Keratinocyte (primary cell): ENCODE measurements around the gene CPED1. TPM values are rescaled to one million over a fixed set of nuclear protein-coding genes. Genes with fewer than 3 reads are reported as not detected.

Source experiments
- DNase-seq: peaks from one replicate; pipeline ENCODE4 v3.0.0-alpha.2; 2011; ENCODE audit warnings: low read depth, missing footprints, low spot score
- FAIRE-seq: peaks from 2 replicates; lab custom pipeline; 2011; peaks lifted over from hg19 to GRCh38; lab: Jason Lieb, UNC
- H2AFZ ChIP-seq: 2 replicates; pipeline ENCODE4 v1.6.0; 2012; ENCODE audit warnings: low read length, control low read depth, inconsistent platforms; ENCODE audit not compliant: control insufficient read depth
- H3K27ac ChIP-seq: 2 replicates; pipeline ENCODE4 v1.5.1; 2011; ENCODE audit warnings: low read length; ENCODE audit not compliant: control insufficient read depth, insufficient read depth
- H3K27me3 ChIP-seq: 3 replicates; pipeline ENCODE4 v1.6.0; 2011; ENCODE audit warnings: low read length; ENCODE audit not compliant: control insufficient read depth, insufficient read depth; ENCODE audit errors: extremely low read depth
- H3K36me3 ChIP-seq, 2 experiments: 2 replicates in 1 of 2; 3 replicates in 1 of 2; pipeline ENCODE4 v1.5.1; 2011; ENCODE audit warnings: low read length in 2 of 2, mild to moderate bottlenecking in 1 of 2; ENCODE audit not compliant: control insufficient read depth in 2 of 2, insufficient read depth in 2 of 2; ENCODE audit errors: extremely low read depth in 1 of 2
- H3K4me1 ChIP-seq: 3 replicates; pipeline ENCODE4 v1.5.1; 2011; ENCODE audit warnings: low read length; ENCODE audit not compliant: control insufficient read depth, insufficient read depth; ENCODE audit errors: extremely low read depth
- H3K4me2 ChIP-seq: 3 replicates; pipeline ENCODE4 v1.6.0; 2011; ENCODE audit warnings: low read depth, low read length; ENCODE audit not compliant: control insufficient read depth, insufficient read depth; ENCODE audit errors: extremely low read depth
- H3K4me3 ChIP-seq, 3 experiments: fragments of 200-600 bp in 1 of 3; sonication (generic) in 1 of 3; 2 replicates in 2 of 3; 3 replicates in 1 of 3; pipeline ENCODE4 v1.5.1; 2011 to 2016; ENCODE audit warnings: low read length in 3 of 3, mild to moderate bottlenecking in 3 of 3, control low read depth in 2 of 3, inconsistent platforms in 1 of 3, low read depth in 1 of 3, mixed read lengths in 1 of 3, mixed run types in 1 of 3, moderate library complexity in 1 of 3; ENCODE audit not compliant: control insufficient read depth in 2 of 3, insufficient read depth in 2 of 3; ENCODE audit errors: extremely low read depth in 1 of 3
- H3K79me2 ChIP-seq: 2 replicates; pipeline ENCODE4 v1.6.0; 2012; ENCODE audit warnings: low read length; ENCODE audit not compliant: control insufficient read depth, insufficient read depth
- H3K9ac ChIP-seq: 3 replicates; pipeline ENCODE4 v1.6.0; 2011; ENCODE audit warnings: low read length; ENCODE audit not compliant: control insufficient read depth, insufficient read depth; ENCODE audit errors: extremely low read depth
- H3K9me1 ChIP-seq: 3 replicates; pipeline ENCODE4 v1.6.0; 2011; ENCODE audit warnings: low read length; ENCODE audit not compliant: control insufficient read depth, insufficient read depth; ENCODE audit errors: extremely low read depth
- H3K9me3 ChIP-seq: 2 replicates; pipeline ENCODE4 v1.5.1; 2012; ENCODE audit warnings: low read depth, low read length; ENCODE audit not compliant: control insufficient read depth
- H4K20me1 ChIP-seq: 3 replicates; pipeline ENCODE4 v1.6.0; 2011; ENCODE audit warnings: low read length; ENCODE audit not compliant: control insufficient read depth, insufficient read depth; ENCODE audit errors: extremely low read depth
- EZH2 ChIP-seq: IDR thresholded peaks from one replicate; pipeline ENCODE4 v1.6.1; 2012; ENCODE audit warnings: inconsistent platforms, mild to moderate bottlenecking, low read length, moderate library complexity
- dilution Hi-C: fragments of 300-500 bp; cut with MboI; formaldehyde crosslinking; loops from one replicate; pipeline ENCODE4 v1.7.0; 2020; ENCODE audit warnings: low sequenced_read_pairs; ENCODE audit not compliant: extremely low pct_ligation_motif_present
- polyA plus RNA-seq, 5 experiments: library from polyadenylated mRNA; depleted of rRNA in 3 of 5; stranded (reverse) in 3 of 5; stranded (forward) in 1 of 5; unstranded in 1 of 5; fragments of >200 nt; gene quantifications; 1 replicate in 1 of 5; 2 replicates in 3 of 5; 3 replicates in 1 of 5; pipeline versions ENCODE4 v1.2.1 to v1.2.3, GENCODE V29; 2011 to 2012; ENCODE audit warnings: missing spikeins in 2 of 5, low read depth in 1 of 5, low replicate concordance in 1 of 5
- TF ChIP-seq, protein P1 (sequence below), 3 experiments: IDR thresholded peaks in 1 of 3; conservative IDR thresholded peaks in 1 of 3; optimal IDR thresholded peaks in 1 of 3; 2 replicates in 2 of 3; 3 replicates in 1 of 3; pipeline versions ENCODE3 to v1.5.1; 2011; ENCODE audit warnings: low read length in 3 of 3, mild to moderate bottlenecking in 3 of 3, moderate library complexity in 2 of 3, control low read depth in 1 of 3, inconsistent platforms in 1 of 3; ENCODE audit not compliant: insufficient read depth in 2 of 3; ENCODE audit errors: extremely low read depth in 1 of 3

The CPED1 gene
- polyA plus RNA-seq, 1 donor (not counting 4 experiments of a cell fraction or from before 2014, with no cell fraction given) = 0.62 TPM

DNA sequence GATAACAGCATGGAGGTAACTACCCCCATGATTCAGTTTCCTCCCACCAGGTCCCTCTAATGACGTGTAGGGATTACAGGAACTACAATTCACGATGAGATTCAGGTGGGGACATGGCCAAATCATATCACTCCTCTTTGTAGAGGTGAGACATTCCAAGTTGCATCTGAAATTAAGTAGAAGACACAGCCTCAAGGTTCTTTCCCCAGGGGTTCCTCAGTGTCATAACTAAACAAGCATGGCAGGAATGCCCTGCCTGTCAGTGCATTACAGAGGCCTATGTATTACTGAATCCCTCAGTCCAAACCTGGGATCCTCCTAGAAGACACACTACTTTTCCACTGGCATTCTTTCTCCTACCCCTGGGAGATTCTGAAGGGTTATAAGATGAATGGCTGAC, 297.7 kb downstream of the CPED1 start:
- Histone ChIP-seq H2AFZ (no peak overlapping the region), H3K9me1 (no peaks in the 10 kb centered on the region), H3K27ac (no peak overlapping the region), H3K4me3 (no peak overlapping the region), H3K4me2 (no peak overlapping the region), H3K79me2 (no peaks in the 10 kb centered on the region), H3K4me1 (peaks cover 2% of the 10 kb centered on the region), H3K9me3 (no peaks in the 10 kb centered on the region), H3K36me3 (no peaks in the 10 kb centered on the region), H3K9ac (no peak overlapping the region), H3K27me3 (no peaks in the 10 kb centered on the region), H4K20me1 (no peaks in the 10 kb centered on the region)
- DNase-seq = no peak
- FAIRE-seq = no peak
- TF ChIP-seq, protein P1, sequence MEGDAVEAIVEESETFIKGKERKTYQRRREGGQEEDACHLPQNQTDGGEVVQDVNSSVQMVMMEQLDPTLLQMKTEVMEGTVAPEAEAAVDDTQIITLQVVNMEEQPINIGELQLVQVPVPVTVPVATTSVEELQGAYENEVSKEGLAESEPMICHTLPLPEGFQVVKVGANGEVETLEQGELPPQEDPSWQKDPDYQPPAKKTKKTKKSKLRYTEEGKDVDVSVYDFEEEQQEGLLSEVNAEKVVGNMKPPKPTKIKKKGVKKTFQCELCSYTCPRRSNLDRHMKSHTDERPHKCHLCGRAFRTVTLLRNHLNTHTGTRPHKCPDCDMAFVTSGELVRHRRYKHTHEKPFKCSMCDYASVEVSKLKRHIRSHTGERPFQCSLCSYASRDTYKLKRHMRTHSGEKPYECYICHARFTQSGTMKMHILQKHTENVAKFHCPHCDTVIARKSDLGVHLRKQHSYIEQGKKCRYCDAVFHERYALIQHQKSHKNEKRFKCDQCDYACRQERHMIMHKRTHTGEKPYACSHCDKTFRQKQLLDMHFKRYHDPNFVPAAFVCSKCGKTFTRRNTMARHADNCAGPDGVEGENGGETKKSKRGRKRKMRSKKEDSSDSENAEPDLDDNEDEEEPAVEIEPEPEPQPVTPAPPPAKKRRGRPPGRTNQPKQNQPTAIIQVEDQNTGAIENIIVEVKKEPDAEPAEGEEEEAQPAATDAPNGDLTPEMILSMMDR (optimal IDR thresholded peaks at IDR 0.05 in 1 of 3, IDR thresholded peaks at IDR 0.05 in 1 of 3, conservative IDR thresholded peaks at IDR 0.05 in 1 of 3; ENCODE audit: extremely low read depth in 1 of 3, insufficient read depth in 2 of 3, low read length in 3 of 3) = no peak
- TF ChIP-seq EZH2 = no peak
- dilution Hi-C loops = no loop called here

DNA sequence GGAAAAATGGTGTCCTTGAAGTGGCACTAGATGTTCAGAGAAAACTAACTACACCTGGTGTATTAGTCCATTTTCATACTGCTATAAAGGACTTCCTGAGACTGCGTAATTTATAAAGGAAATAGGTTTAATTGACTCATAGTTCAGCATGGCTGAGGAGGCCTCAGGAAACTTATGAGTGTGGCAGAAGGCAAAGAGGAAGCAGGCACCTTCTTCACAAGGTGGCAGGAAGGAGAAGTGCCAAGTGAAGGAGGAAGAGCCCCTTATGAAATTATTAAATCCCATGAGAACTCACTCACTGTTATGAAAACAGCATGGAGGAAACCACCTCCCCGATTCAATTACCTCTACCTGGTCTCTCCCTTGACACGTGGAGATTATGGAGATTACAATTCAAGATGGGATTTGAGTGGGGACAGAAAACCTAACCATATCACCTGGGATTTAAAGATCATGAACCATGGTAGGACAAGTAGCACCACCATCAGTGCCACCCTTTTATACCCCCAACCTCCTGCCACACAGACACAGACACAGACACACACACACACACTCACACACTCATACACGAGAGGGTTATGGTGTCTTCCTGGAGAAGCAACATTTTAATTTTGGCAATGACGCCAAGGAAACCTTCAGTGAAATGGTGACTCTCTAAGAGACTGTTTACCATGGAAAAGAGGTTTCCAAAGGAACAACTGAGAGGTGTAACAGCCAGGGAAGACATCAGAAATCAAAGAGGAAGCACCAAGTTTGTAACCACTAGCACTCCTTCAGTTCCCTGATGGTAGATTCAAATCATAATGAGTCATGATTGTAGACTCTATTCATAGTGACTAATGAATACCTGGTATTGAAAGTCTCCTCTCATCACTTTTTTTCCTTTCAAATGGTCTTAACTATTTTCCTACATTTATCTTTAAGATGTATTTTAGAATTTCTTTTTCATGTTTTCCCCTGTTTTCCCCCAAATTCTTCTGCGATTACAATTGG, 298.5 kb downstream of the CPED1 start:
- Histone ChIP-seq H3K4me2 (no peak overlapping the region), H2AFZ (no peak overlapping the region), H3K4me3 (no peak overlapping the region), H3K27me3 (no peaks in the 10 kb centered on the region), H3K9me3 (no peaks in the 10 kb centered on the region), H3K79me2 (no peaks in the 10 kb centered on the region), H4K20me1 (no peaks in the 10 kb centered on the region), H3K27ac (no peak overlapping the region), H3K9ac (no peak overlapping the region), H3K4me1 (peaks cover 2% of the 10 kb centered on the region), H3K36me3 (no peaks in the 10 kb centered on the region), H3K9me1 (no peaks in the 10 kb centered on the region)
- TF ChIP-seq EZH2 = no peak
- TF ChIP-seq, protein P1 (optimal IDR thresholded peaks at IDR 0.05 in 1 of 3, IDR thresholded peaks at IDR 0.05 in 1 of 3, conservative IDR thresholded peaks at IDR 0.05 in 1 of 3; ENCODE audit: extremely low read depth in 1 of 3, insufficient read depth in 2 of 3, low read length in 3 of 3) = no peak
- FAIRE-seq (peak; percentile 85), DNase-seq (no peak)
- dilution Hi-C loops = no loop called here
